Measurements from ENCODE around the gene TPH2.

Gene TPH2

DNA sequence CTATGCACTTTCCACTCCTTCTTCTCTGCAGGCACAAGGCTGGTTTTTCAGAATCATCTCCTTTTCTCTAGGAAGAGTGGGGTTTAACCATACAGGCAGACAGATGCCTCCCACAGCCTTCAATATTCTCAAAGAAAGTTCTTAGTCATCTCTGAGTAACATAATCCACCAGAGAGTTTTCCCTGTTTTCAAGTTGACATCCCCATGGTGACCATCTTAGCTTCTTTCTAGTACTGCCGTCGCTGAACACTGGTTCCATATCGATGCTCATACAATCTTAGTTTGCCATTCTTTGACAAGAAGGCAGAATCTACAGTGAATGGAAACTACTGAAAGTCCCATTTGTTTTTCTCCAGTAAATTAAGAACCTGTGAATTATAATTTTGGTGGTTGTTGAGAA lies 28.6 kb downstream of the TPH2 start:
- no peak for DNase-seq

DNA sequence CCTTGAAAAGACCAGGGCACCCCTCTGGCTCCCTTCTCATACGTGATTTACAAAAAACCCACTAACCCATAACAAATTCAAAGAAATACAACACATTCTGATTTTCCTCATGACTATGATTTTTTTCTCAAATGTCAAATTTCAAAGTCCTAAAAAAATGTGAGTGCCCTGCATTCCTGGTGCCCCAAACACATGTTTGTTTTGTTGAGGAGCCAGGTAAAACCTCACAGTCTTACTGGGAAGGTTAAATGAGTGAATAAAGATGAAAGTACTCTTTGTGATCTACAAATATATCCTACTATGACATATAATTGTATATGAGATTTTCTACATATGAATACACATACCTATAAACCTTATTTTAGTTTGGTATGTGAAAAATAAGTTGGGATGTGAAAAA lies 30.7 kb downstream of the TPH2 start:
- no peak for DNase-seq

DNA sequence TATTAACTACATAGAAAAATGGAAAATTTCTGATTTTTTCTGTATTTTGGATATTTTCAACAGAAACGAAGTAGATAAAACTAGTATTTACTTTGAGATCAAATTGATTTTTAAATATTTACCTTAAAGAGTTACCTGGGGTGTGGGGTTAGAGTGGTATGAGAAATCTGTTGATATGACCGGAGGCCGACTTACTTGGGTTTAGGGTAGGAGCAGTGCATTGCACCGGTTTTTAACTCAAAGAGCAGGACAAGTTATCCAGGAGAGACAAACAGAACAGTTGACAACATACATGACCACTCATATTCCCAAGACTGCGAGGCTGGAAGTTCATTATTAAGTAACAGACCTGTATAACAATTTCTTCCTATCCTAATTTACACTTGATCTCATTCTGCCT lies 31.4 kb downstream of the TPH2 start:
- DNase-seq = no peak

- no peak for DNase-seq
Observed at GRCh38 chr12:71972441-71973074, 33.9 kb downstream of the TPH2 start.

- no peak for DNase-seq
Observed at GRCh38 chr12:71973687-71974086, 35.0 kb downstream of the TPH2 start.

DNA sequence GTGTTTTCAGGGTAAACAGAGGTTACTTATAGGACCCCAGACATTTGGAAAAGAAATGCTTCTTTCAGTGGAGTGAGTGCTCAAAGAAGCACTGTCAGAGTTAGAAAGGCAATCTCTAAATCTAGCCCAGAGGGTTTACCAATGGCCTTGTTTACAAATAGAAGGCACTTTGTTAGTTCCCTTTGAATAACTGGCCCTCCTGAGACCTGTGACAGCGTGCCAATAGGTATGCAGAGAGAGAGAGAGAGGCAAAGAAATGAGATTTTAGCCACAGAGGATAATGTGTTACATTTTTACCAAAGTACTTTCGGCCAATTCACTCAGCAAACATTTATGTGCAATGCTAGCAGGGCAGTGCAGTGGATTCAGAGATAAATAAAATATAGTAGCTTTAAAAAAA lies 41.9 kb downstream of the TPH2 start:
- DNase-seq = no peak

DNA sequence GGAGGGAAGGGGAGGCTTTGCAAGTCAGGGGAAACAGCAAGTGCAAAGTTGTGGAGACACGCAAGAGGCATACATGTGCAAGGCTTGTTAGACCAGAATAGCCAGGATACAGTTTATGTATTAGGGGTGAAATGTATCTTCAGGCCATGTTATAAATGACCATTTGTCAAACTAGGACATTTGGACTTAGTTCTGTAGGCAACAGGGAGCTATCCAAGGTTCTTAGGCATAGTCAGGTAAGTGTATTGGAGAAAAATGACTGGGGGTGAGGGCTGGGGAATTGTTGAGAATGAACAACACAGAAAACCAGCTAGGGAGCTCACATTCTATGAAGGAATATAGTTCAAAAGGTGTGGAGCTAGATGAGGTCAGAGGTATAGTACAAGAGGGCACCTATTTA lies 42.5 kb downstream of the TPH2 start:
- DNase-seq = no peak

DNA sequence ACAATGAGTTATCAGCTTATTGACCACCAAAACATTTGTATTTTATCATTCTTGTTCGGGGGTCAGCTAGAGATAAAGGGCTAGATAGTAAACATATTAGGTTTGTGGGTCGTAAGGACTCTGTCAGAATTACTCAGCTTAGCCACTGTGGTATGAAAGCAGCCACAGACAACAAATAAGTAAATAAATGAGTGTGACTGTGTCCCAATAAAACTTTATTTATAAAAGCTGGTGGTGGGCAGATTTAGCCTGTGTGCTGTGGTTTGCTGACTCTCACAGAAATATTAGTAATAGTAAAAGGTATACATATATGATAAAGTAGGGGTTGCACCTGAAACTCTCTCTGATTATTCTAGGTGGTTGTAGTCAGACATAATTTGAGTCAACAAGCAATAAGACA lies 56.1 kb downstream of the TPH2 start:
- no peak for DNase-seq

- no peak for DNase-seq
Observed at GRCh38 chr12:71999795-72000194, 61.1 kb downstream of the TPH2 start.

GRCh38 chr12:72000969-72001648 lies 62.5 kb downstream of the TPH2 start:
- no peak for DNase-seq

- DNase-seq = no peak
Observed at GRCh38 chr12:72006766-72007165, 68.1 kb downstream of the TPH2 start.

- no peak for DNase-seq
Observed at GRCh38 chr12:72010356-72010755, 71.7 kb downstream of the TPH2 start.

DNA sequence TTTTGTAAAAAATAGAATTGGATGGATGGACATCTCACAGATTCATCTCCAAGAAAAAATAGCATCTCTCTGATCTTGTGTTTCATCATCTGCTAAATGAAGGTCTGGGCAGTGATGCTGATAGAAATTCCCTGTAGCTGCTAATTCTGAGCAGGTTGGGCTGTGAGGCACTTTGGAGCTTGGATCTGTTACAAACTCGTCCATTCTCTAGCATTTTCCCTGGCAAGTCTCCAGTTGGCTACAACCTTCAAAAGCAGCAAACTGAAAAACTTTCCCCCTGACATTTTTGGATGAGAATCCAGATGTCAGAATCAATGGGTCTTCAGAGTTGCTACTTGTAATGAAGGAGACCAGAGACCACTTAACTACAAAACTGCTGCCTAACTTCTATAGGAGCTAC lies 72.7 kb downstream of the TPH2 start:
- DNase-seq = no peak

GRCh38 chr12:72012874-72013273 lies 74.2 kb downstream of the TPH2 start:
- DNase-seq = no peak

DNA sequence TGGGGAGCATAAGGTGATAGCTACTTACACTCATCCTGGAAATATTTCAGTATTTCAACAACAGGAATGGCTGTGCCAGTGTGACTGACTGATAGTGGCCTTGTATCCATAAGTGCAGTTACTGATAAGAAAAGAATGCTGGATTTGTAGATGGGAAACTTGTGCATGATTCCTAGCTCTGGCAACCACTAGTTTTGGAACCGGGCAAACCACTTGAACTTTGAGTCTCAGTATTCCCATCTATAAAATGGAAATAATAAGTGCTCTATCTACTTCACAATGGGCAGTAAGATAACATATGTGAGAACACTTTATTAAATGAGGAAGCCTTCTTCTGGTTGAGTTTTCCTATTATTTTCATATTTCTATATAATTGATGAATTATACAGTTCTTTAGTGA lies 77.2 kb downstream of the TPH2 start:
- DNase-seq = no peak

GRCh38 chr12:72017054-72017651 lies 78.5 kb downstream of the TPH2 start:
- DNase-seq = peak; percentile 32

GRCh38 chr12:72018036-72018435 lies 79.4 kb downstream of the TPH2 start:
- DNase-seq = no peak

DNA sequence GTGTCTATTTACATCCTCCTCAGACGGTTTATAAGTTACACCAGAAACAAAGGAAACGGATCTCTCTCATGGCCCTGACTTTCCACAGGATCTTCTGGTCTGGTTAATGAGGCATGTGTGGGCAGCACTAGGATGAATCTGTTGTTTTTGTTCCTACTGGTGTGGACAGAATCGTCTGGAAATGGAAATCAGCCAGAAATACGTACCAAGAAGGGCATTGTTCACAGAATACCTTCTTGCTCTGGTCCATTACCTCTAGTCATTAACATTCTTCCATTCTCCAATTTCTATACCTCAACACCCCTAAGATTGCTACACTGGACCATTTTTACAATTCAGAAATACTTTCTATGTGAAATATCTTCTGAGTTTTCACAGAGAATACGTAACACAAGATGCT lies 86.0 kb downstream of the TPH2 start:
- DNase-seq = no peak

- DNase-seq = no peak
Observed at GRCh38 chr12:72025524-72025923, 86.9 kb downstream of the TPH2 start.

- no peak for DNase-seq
Observed at GRCh38 chr12:72028966-72029365, 90.3 kb downstream of the TPH2 start.

- no peak for DNase-seq
Observed at GRCh38 chr12:72030277-72030676, 91.6 kb downstream of the TPH2 start.

GRCh38 chr12:72031066-72031465 lies 92.4 kb downstream of the TPH2 start:
- no peak for DNase-seq

- no peak for DNase-seq
Observed at GRCh38 chr12:72033991-72034390, 95.3 kb downstream of the TPH2 start.

DNA sequence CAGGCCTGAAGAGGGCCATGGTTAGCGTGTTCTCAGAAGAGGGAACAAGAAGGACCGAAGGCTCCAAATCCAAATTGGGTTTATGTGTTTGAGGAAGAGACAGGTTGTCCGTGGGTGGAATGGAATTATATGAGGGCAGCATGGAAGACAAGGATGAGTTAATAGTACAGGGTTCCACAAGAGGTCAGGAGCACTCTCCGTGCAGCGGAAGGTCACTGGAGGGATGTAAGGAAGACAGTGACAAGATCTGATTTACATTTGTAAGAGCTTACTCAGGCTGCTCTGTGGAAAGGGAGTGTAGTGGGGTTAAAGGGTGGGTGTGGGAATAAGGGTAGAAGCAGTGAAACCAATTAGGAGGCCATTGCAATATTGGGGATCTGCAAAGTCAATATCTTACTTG lies 97.0 kb downstream of the TPH2 start:
- no peak for DNase-seq

GRCh38 chr12:72036393-72036792 lies 97.7 kb downstream of the TPH2 start:
- no peak for DNase-seq

All from activated T-cell treated with anti-CD3 and anti-CD28 coated beads for 4 hours (primary cell).